HCT116 (cell line): ENCODE results near the gene PRKAG2. TPM values are rescaled to one million over a fixed set of nuclear protein-coding genes. Genes with fewer than 3 reads are reported as not detected.
A peak's percentile ranks its signal among the peaks of the same experiment; 100 is the strongest.

ENCODE experiments used
- ATAC-seq: fragments of 200-7000 bp; cut with Tn5 transposase; 2 replicates; pipeline ENCODE4 v1.9.1; 2020; ENCODE audit warnings: mild to moderate bottlenecking, moderate library complexity
- BruUV-seq: library from RNA; stranded (reverse); fragments of 400-500 nt; replicated peaks from 2 replicates; lab custom pipeline; 2021; lab: Mats Ljungman, UMichigan
- CTCF ChIA-PET: fragments of 300-600 bp; sonication (Branson Sonifier 250); formaldehyde crosslinking; loops from one replicate; lab custom pipeline; 2021; ENCODE audit warnings: antibody characterized with exemption; lab: Charles Lee
- POLR2A ChIA-PET: fragments of 300-600, 350-600 bp; sonication (Branson Sonifier 250); formaldehyde crosslinking; loops from one replicate; lab custom pipeline; 2021; ENCODE audit warnings: antibody characterized with exemption; lab: Charles Lee
- RAD21 ChIA-PET, 2 experiments: fragments of 300-600 bp; sonication (Branson Sonifier 250); formaldehyde crosslinking; loops; one replicate each; lab custom pipeline; 2023; ENCODE audit warnings: low total read pairs in 2 of 2; ENCODE audit not compliant: uncharacterized antibody in 2 of 2, unreplicated experiment in 2 of 2, low non-redundant PET in 1 of 2; lab: Charles Lee
- DNase-seq: peaks from one replicate; pipeline ENCODE4 v3.0.0-alpha.2; 2010; ENCODE audit warnings: low read depth, low spot score
- H2AFZ ChIP-seq: fragments of 200-600 bp; shearing (Covaris generic), sonication (generic); 2 replicates; pipeline ENCODE4 v1.6.1; 2017; ENCODE audit warnings: low read depth, mixed run types, mixed read lengths, antibody characterized with exemption, low read length; ENCODE audit not compliant: poor library complexity, severe bottlenecking
- H3K27ac ChIP-seq: 2 replicates; pipeline ENCODE4 v1.5.1; 2012; ENCODE audit warnings: low read depth, low read length
- H3K27me3 ChIP-seq: fragments of 200-600 bp; sonication (generic); 2 replicates; pipeline ENCODE4 v1.6.1; 2016; ENCODE audit warnings: mixed run types, low read length, mixed read lengths; ENCODE audit not compliant: insufficient read depth
- H3K36me3 ChIP-seq, 2 experiments: fragments of 200-500 bp in 1 of 2; fragments of 200-600 bp in 1 of 2; sonication (Bioruptor generic) in 1 of 2; sonication (generic) in 1 of 2; 2 replicates each; pipeline versions ENCODE4 v1.5.1 to v1.6.1; 2014 to 2016; ENCODE audit warnings: low read length in 2 of 2, inconsistent platforms in 1 of 2, mixed read lengths in 1 of 2, mixed run types in 1 of 2; ENCODE audit not compliant: insufficient read depth in 2 of 2, control insufficient read depth in 1 of 2
- H3K4me1 ChIP-seq, 2 experiments: fragments of 200-600 bp in 1 of 2; sonication (generic) in 1 of 2; 2 replicates each; pipeline versions ENCODE4 v1.5.1 to v1.6.1; 2012 to 2017; ENCODE audit warnings: low read length in 2 of 2, inconsistent platforms in 1 of 2, mild to moderate bottlenecking in 1 of 2, mixed read lengths in 1 of 2, mixed run types in 1 of 2, moderate library complexity in 1 of 2; ENCODE audit not compliant: insufficient read depth in 2 of 2, control insufficient read depth in 1 of 2
- H3K4me2 ChIP-seq: fragments of 200-600 bp; sonication (generic); 2 replicates; pipeline ENCODE4 v1.6.1; 2017; ENCODE audit warnings: mixed run types, low read length, mixed read lengths
- H3K4me3 ChIP-seq, 2 experiments: fragments of 200-600 bp in 1 of 2; sonication (generic) in 1 of 2; replicated peaks in 1 of 2; 2 replicates each; pipeline ENCODE4 v1.5.1; 2011 to 2016; ENCODE audit warnings: low read length in 2 of 2, control low read depth in 1 of 2, low read depth in 1 of 2, mild to moderate bottlenecking in 1 of 2, mixed read lengths in 1 of 2, mixed run types in 1 of 2
- H3K79me2 ChIP-seq: fragments of 200-600 bp; sonication (generic); 2 replicates; pipeline ENCODE4 v1.6.1; 2017; ENCODE audit warnings: mild to moderate bottlenecking, mixed run types, low read length, moderate library complexity, mixed read lengths; ENCODE audit not compliant: insufficient read depth
- H3K9ac ChIP-seq: fragments of 200-600 bp; sonication (generic); 2 replicates; pipeline ENCODE4 v1.6.1; 2016; ENCODE audit warnings: low read length, mixed read lengths
- H3K9me2 ChIP-seq: fragments of 200-600 bp; sonication (generic), shearing (Covaris generic); 2 replicates; pipeline ENCODE4 v1.6.1; 2017; ENCODE audit warnings: mixed run types, mild to moderate bottlenecking, moderate library complexity; ENCODE audit not compliant: insufficient read depth
- H3K9me3 ChIP-seq, 2 experiments: fragments of 200-500 bp in 1 of 2; fragments of 200-600 bp in 1 of 2; sonication (Bioruptor generic) in 1 of 2; sonication (generic) in 1 of 2; 2 replicates each; pipeline ENCODE4 v1.6.1; 2014 to 2017; ENCODE audit warnings: low read length in 2 of 2, mixed read lengths in 2 of 2, inconsistent platforms in 1 of 2, low read depth in 1 of 2, mild to moderate bottlenecking in 1 of 2, mixed run types in 1 of 2, moderate library complexity in 1 of 2; ENCODE audit not compliant: control insufficient read depth in 1 of 2, insufficient read depth in 1 of 2
- H4K20me1 ChIP-seq: fragments of 200-600 bp; sonication (generic), shearing (Covaris generic); 2 replicates; pipeline ENCODE4 v1.6.1; 2017; ENCODE audit warnings: mixed run types, mild to moderate bottlenecking, moderate library complexity; ENCODE audit not compliant: insufficient read depth
- EGR1 ChIP-seq: IDR thresholded peaks from 2 replicates; pipeline ENCODE4 v1.6.1; 2012; ENCODE audit warnings: low read depth
- ELF1 ChIP-seq: IDR thresholded peaks from 2 replicates; pipeline ENCODE4 v1.6.1; 2012; ENCODE audit warnings: low read depth, borderline replicate concordance
- EZH2phosphoT487 ChIP-seq: fragments of 200-600 bp; IDR thresholded peaks from 2 replicates; pipeline ENCODE4 v1.6.1; 2018; ENCODE audit warnings: antibody characterized with exemption, borderline replicate concordance
- FOSL1 ChIP-seq: IDR thresholded peaks from 2 replicates; pipeline ENCODE4 v1.6.1; 2012; ENCODE audit warnings: low read depth
- JUND ChIP-seq: IDR thresholded peaks from 2 replicates; pipeline ENCODE4 v1.6.1; 2012
- MAX ChIP-seq: IDR thresholded peaks from 2 replicates; pipeline ENCODE4 v1.6.1; 2012
- POLR2A ChIP-seq: IDR thresholded peaks from 2 replicates; pipeline ENCODE4 v1.7.0; 2011; ENCODE audit warnings: borderline replicate concordance; ENCODE audit not compliant: insufficient read depth, insufficient read length; ENCODE audit errors: extremely low read depth
- POLR2AphosphoS5 ChIP-seq: IDR thresholded peaks from 2 replicates; pipeline ENCODE4 v1.6.1; 2011; ENCODE audit warnings: mild to moderate bottlenecking, low read depth, low read length, moderate library complexity
- RAD21 ChIP-seq: IDR thresholded peaks from 2 replicates; pipeline ENCODE4 v1.6.1; 2012; ENCODE audit warnings: low read depth, mild to moderate bottlenecking
- REST ChIP-seq: IDR thresholded peaks from 2 replicates; pipeline ENCODE4 v1.6.1; 2012; ENCODE audit warnings: low read depth
- TCF7L2 ChIP-seq: IDR thresholded peaks from 2 replicates; pipeline ENCODE4 v1.7.0; 2011; ENCODE audit warnings: borderline replicate concordance, inconsistent platforms; ENCODE audit not compliant: insufficient read depth, insufficient read length; ENCODE audit errors: extremely low read depth
- ZNF274 ChIP-seq: fragments of 200-500 bp; sonication (Bioruptor generic); IDR thresholded peaks from 2 replicates; pipeline ENCODE4 v1.6.1; 2014; ENCODE audit warnings: mild to moderate bottlenecking, low read depth, low read length, inconsistent platforms
- intact Hi-C: fragments of 100-400 bp; cut with micrococcal nuclease; formaldehyde crosslinking; loops from 2 replicates; pipeline ENCODE4 v1.10.0; 2022
- total RNA-seq: library from RNA; stranded (reverse); gene quantifications from one replicate; pipeline ENCODE4 v1.2.1, GENCODE V29; 2021; ENCODE audit not compliant: unreplicated experiment

PRKAG2 gene
- total RNA-seq, 1 experiment from 2014 or later: 23.6 TPM

DNA sequence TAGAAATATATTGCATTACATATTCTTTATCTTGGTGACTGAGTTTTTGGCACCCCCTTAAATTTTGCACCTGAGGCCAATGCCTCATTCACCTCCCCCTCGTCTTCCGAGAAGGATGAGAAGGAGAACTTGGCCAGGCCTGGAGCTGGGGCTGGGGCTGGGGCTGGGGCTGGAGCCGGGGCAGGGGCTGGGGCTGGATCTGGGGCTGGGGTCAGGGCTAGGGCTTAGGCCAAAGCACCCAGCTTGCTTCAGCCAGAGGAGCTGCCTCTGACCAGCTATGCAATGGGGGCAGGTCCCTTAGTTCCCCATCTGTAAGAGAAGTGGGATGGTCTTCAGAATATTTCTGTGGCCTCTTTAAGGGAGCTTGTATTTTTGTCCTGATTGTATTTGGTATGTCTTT, 3.8 kb upstream of the PRKAG2 start:
- Histone ChIP-seq H2AFZ (no peak overlapping the region), H4K20me1 (no peaks in the 10 kb centered on the region), H3K36me3 (no peaks in the 10 kb centered on the region), H3K4me1 (peaks cover 0 to 19% of the 10 kb centered on the region in 2 experiments; a peak in 2 of 4 replicates), H3K9me3 (no peaks in the 10 kb centered on the region), H3K79me2 (no peaks in the 10 kb centered on the region), H3K4me3 (no peak overlapping the region), H3K27me3 (peaks cover 19% of the 10 kb centered on the region; the same call in 1 of the 2 replicates), H3K4me2 (no peak overlapping the region), H3K9me2 (no peaks in the 10 kb centered on the region), H3K27ac (no peak overlapping the region), H3K9ac (no peak overlapping the region)
- ChIA-PET POLR2A (no interaction called here), RAD21 (no interaction called here), CTCF (no interaction called here)
- DNase-seq (no peak), ATAC-seq (no peak)
- no peak for TF ChIP-seq JUND
- TF ChIP-seq FOSL1: no peak
- no peak for TF ChIP-seq ELF1
- no peak for TF ChIP-seq ZNF274
- no peak for TF ChIP-seq POLR2AphosphoS5
- no peak for TF ChIP-seq EZH2phosphoT487
- no peak for TF ChIP-seq MAX
- BruUV-seq: no TSS peak
- intact Hi-C loops: no loop called here

DNA sequence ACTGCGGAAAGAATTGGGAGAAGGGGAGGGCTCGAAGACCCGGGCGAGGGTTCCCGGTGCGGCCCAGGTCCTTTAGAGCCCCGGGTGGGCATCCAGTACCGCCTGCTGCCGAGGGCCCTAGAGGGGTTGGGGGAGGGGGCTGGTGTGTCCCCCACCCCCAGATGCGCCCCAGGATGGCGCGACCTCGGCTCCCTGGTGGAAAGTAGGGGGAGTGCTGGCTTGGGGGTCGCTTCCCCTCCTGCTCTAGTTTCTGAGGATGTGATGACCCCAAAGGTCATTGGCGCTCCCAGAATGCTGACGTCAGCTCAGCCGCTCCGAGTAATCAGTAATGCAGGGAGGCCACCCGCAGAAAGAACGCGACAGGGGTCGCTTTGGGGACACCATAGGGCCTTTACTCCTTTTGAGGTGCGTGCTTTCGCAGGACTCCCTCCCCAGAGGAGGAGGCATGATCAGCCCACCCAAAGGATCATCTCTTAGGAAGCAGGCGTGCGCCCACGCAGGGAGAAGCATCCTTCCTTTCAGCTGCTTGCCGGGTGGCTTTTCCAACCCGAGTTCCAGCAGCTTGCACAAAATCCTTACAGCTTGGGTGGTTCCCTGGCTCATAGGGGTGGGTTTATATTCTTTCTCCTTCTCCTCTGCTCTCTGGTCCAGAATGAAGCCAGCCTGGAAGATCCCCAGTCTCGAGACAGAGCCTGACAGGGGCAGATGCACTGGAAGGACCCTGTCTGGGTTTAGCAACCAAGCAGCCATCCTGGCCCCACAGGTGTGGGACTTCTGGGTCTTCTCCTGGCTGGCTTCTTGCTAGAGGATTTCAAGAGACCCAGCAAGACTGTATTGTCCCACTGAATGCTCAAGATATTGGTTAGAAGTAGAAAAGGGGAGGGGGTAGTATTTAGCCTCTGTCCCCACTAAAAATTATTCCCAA, 1.3 kb upstream of the PRKAG2 start:
- CTCF ChIA-PET: no interaction called here
- no peak for DNase-seq
- Histone ChIP-seq H3K4me3 (no peak overlapping the region), H3K4me2 (peak overlapping the region; percentile 97), H3K9ac (no peak overlapping the region), H3K79me2 (no peaks in the 10 kb centered on the region), H3K9me2 (no peaks in the 10 kb centered on the region), H2AFZ (no peak overlapping the region), H3K4me1 (peaks cover 6 to 33% of the 10 kb centered on the region in 2 experiments; a peak in 3 of 4 replicates), H3K36me3 (no peaks in the 10 kb centered on the region), H3K27ac (no peak overlapping the region), H3K9me3 (no peaks in the 10 kb centered on the region), H4K20me1 (no peaks in the 10 kb centered on the region), H3K27me3 (0 out of 2 replicates have a peak, but pooled peaks cover 1% of the 10 kb centered on the region)
- TF ChIP-seq TCF7L2 (no peak), POLR2A (no peak), EGR1 (no peak), REST (no peak), EZH2phosphoT487 (no peak), RAD21 (no peak), JUND (no peak), POLR2AphosphoS5 (no peak)
- POLR2A ChIA-PET: no interaction called here
- RAD21 ChIA-PET: no interaction called here
- ATAC-seq: no peak
- BruUV-seq: TSS peak; percentile 24
- intact Hi-C loops: loop anchor here (5.0 kb wide), 2 partner anchors 96 to 121 kb away; no protein-coding TSS in a partner anchor
